Measurements from ENCODE around the gene PLVAP. TPM values are rescaled to one million over a fixed set of nuclear protein-coding genes. Genes with fewer than 3 reads are reported as not detected.
A peak's percentile ranks its signal among the peaks of the same experiment; 100 is the strongest.

The PLVAP gene
- total RNA-seq, 1 experiment from 2014 or later = 0.08 TPM

DNA sequence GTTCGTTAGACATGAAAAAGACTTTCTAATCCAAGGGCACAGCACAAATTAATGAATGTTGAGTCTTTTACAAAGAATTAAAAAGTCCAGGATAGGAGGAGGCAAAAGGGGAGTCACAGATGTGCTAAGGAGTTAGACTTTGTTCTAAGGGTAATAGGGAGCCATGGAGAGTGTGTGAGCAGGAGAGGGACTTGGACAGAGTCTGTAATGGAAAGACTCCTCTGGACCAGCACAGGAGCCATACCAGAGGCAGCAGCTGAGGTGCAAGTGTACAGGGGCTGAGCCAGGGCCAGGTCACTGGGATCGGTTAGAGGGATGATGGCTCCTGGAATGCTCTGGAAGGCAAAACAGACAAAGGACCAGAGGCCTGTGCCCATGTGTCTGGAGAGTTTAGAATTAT lies 29.3 kb downstream of the PLVAP start:
- Histone ChIP-seq H3K27me3 (ENCODE audit: control insufficient read depth, insufficient read depth, low read length) (no peaks in the 10 kb centered on the region), H3K4me1 (ENCODE audit: control insufficient read depth, insufficient read depth, low read length) (no peaks in the 10 kb centered on the region), H3K36me3 (ENCODE audit: control insufficient read depth, insufficient read depth, low read length) (no peaks in the 10 kb centered on the region), H3K9me3 (ENCODE audit: control insufficient read depth, insufficient read depth, low read depth, low read length) (no peaks in the 10 kb centered on the region), H3K27ac (ENCODE audit: low read length) (no peak overlapping the region), H3K4me3 (ENCODE audit: low read depth in 2 of 2, low read length in 2 of 2) (no peak overlapping the region)
- in situ Hi-C loops (cut with HindIII; ENCODE audit: low pct_unique_long_range_greater_than_20kb, low sequenced_read_pairs) (no loop called here), intact Hi-C loops (cut with micrococcal nuclease; ENCODE audit: unreplicated experiment) (no loop called here)
- POLR2A ChIA-PET = no interaction called here
- no TSS peak for BruUV-seq (replicated peaks)
- no peak for TF ChIP-seq SIN3A (IDR thresholded peaks at IDR 0.05; ENCODE audit: borderline replicate concordance, insufficient read depth, low read depth, low read length)
- TF ChIP-seq, protein P1, sequence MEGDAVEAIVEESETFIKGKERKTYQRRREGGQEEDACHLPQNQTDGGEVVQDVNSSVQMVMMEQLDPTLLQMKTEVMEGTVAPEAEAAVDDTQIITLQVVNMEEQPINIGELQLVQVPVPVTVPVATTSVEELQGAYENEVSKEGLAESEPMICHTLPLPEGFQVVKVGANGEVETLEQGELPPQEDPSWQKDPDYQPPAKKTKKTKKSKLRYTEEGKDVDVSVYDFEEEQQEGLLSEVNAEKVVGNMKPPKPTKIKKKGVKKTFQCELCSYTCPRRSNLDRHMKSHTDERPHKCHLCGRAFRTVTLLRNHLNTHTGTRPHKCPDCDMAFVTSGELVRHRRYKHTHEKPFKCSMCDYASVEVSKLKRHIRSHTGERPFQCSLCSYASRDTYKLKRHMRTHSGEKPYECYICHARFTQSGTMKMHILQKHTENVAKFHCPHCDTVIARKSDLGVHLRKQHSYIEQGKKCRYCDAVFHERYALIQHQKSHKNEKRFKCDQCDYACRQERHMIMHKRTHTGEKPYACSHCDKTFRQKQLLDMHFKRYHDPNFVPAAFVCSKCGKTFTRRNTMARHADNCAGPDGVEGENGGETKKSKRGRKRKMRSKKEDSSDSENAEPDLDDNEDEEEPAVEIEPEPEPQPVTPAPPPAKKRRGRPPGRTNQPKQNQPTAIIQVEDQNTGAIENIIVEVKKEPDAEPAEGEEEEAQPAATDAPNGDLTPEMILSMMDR (IDR thresholded peaks at IDR 0.05) = no peak
- no peak for TF ChIP-seq TCF7L2 (IDR thresholded peaks at IDR 0.05; ENCODE audit: low read depth, low read length)
- DNase-seq (ENCODE audit: low read depth, low spot score) (no peak), ATAC-seq (no peak)
- CTCF ChIA-PET = no interaction called here

DNA sequence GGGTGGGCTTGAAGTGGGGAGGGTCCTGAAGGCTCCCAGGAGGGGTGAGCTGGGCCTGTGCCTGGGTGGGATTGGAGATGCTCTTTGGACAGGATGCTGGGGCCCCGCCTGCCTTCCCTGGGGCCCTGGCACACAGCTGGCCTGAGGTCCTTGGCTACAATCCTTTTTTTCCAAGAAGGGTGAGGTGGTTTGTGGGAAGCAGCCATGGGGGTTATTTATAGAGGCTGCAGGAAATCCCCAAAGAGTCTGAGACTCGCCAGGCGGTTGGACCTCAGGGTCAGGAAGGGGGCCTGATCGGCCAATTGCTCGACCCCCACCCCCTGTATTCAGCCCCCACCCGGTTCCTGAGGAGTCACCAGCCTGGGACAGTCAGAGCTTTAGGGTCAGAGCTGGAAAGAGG lies 29.8 kb downstream of the PLVAP start:
- TF ChIP-seq POLR2AphosphoS5 (IDR thresholded peaks at IDR 0.05; ENCODE audit: low read depth, low read length) = no peak
- TF ChIP-seq SIN3A (IDR thresholded peaks at IDR 0.05; ENCODE audit: borderline replicate concordance, insufficient read depth, low read depth, low read length) = no peak
- TF ChIP-seq, protein P2, sequence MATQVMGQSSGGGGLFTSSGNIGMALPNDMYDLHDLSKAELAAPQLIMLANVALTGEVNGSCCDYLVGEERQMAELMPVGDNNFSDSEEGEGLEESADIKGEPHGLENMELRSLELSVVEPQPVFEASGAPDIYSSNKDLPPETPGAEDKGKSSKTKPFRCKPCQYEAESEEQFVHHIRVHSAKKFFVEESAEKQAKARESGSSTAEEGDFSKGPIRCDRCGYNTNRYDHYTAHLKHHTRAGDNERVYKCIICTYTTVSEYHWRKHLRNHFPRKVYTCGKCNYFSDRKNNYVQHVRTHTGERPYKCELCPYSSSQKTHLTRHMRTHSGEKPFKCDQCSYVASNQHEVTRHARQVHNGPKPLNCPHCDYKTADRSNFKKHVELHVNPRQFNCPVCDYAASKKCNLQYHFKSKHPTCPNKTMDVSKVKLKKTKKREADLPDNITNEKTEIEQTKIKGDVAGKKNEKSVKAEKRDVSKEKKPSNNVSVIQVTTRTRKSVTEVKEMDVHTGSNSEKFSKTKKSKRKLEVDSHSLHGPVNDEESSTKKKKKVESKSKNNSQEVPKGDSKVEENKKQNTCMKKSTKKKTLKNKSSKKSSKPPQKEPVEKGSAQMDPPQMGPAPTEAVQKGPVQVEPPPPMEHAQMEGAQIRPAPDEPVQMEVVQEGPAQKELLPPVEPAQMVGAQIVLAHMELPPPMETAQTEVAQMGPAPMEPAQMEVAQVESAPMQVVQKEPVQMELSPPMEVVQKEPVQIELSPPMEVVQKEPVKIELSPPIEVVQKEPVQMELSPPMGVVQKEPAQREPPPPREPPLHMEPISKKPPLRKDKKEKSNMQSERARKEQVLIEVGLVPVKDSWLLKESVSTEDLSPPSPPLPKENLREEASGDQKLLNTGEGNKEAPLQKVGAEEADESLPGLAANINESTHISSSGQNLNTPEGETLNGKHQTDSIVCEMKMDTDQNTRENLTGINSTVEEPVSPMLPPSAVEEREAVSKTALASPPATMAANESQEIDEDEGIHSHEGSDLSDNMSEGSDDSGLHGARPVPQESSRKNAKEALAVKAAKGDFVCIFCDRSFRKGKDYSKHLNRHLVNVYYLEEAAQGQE (IDR thresholded peaks at IDR 0.05; ENCODE audit: insufficient read depth in 1 of 2, low read depth in 2 of 2, low read length in 1 of 2) = no peak
- no peak for TF ChIP-seq TCF7L2 (IDR thresholded peaks at IDR 0.05; ENCODE audit: low read depth, low read length)
- ATAC-seq (no peak), DNase-seq (ENCODE audit: low read depth, low spot score) (no peak)
- intact Hi-C loops (cut with micrococcal nuclease; ENCODE audit: unreplicated experiment) = no loop called here
- Histone ChIP-seq H3K27ac (ENCODE audit: low read length) (no peak overlapping the region), H3K36me3 (ENCODE audit: control insufficient read depth, insufficient read depth, low read length) (no peaks in the 10 kb centered on the region), H3K4me3 (ENCODE audit: low read depth in 2 of 2, low read length in 2 of 2) (no peak overlapping the region), H3K4me1 (ENCODE audit: control insufficient read depth, insufficient read depth, low read length) (no peaks in the 10 kb centered on the region), H3K27me3 (ENCODE audit: control insufficient read depth, insufficient read depth, low read length) (no peaks in the 10 kb centered on the region), H3K9me3 (ENCODE audit: control insufficient read depth, insufficient read depth, low read depth, low read length) (no peaks in the 10 kb centered on the region)
- ChIA-PET POLR2A (interaction anchor here (0.5 kb wide), 1 partner anchor 115 kb away, joined by 4 read pairs; no protein-coding TSS in a partner anchor), CTCF (no interaction called here)
- in situ Hi-C loops (cut with HindIII; ENCODE audit: low pct_unique_long_range_greater_than_20kb, low sequenced_read_pairs) = no loop called here
- BruUV-seq (replicated peaks) = no TSS peak

DNA sequence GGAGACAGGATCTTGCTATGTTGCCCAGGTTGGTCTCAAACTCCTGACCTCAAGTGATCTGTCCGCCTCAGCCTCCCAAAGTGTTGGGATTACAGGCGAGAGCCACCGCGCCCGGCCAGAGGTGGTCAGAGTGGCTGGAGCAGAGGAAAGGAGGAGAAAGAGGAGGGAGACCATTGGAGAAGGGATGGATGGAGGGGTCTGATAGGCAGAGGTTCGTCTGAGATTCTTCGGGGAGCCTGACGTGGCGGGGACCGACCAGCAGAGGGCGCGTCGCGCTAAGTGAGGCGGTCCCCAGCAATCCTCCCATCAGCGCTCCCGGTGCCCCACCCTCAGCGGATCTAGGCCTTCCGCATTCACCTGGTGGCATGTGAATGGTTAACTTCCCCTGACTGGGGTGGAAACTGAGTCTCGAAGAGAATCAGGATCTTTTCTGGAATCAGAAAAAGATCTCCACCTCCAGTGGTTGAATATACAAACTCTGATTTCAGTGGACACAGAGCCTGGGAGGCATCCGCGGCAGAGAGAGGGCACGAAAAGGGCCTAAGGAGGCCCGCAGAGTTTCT lies 31.0 kb downstream of the PLVAP start:
- in situ Hi-C loops (cut with HindIII; ENCODE audit: low pct_unique_long_range_greater_than_20kb, low sequenced_read_pairs) = no loop called here
- Histone ChIP-seq H3K4me3 (ENCODE audit: low read depth in 2 of 2, low read length in 2 of 2) (no peak overlapping the region), H3K9me3 (ENCODE audit: control insufficient read depth, insufficient read depth, low read depth, low read length) (no peaks in the 10 kb centered on the region), H3K4me1 (ENCODE audit: control insufficient read depth, insufficient read depth, low read length) (no peaks in the 10 kb centered on the region), H3K27ac (ENCODE audit: low read length) (no peak overlapping the region), H3K36me3 (ENCODE audit: control insufficient read depth, insufficient read depth, low read length) (no peaks in the 10 kb centered on the region), H3K27me3 (ENCODE audit: control insufficient read depth, insufficient read depth, low read length) (no peaks in the 10 kb centered on the region)
- ChIA-PET CTCF (interaction anchor here (0.6 kb wide), 1 partner anchor 32 kb away, joined by 4 read pairs; no protein-coding TSS in a partner anchor), POLR2A (no interaction called here)
- no TSS peak for BruUV-seq (replicated peaks)
- intact Hi-C loops (cut with micrococcal nuclease; ENCODE audit: unreplicated experiment) = no loop called here
- DNase-seq (ENCODE audit: low read depth, low spot score) = no peak
- peak; percentile 93 for ATAC-seq
- TF ChIP-seq SIN3A (IDR thresholded peaks at IDR 0.05; ENCODE audit: borderline replicate concordance, insufficient read depth, low read depth, low read length) (no peak), TCF7L2 (IDR thresholded peaks at IDR 0.05; ENCODE audit: low read depth, low read length) (no peak)
- TF ChIP-seq, protein P1 (IDR thresholded peaks at IDR 0.05) = peak; percentile 91
